Measurements from ENCODE around the gene AMOTL2.

AMOTL2 gene

DNA sequence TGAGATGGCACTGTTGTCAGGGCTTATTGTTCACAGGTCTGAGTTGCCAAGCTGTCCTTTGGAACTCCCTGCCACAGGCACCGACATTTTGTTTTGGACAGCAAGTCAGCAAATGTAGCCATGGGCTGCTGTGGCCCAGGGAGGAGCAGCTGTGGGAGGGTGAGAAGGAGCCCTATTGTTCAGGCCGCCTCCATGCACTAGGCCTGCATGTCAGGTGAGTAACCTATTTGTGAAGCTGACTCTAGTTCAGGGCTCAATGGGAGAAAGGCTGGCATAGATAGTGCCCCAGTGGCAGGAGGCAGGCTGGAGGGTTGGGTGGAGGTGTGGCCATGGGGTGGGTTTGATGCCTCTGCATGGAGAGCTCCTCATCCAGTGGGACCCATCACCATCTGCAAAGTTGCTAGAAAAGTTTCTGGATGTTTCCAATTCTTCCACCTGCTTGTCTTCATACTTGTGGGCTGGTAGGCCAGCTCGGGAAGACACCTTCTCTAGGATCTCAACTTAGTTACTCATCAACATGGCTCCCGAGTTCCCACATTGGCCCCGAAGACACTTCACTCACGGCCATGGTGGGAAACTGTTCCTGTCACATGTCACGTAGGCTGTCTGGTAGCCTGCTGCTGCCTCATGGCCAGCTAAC is 19.5 kb downstream of the AMOTL2 start:
- DNase-seq (ENCODE audit: low read depth), result no peak
- no peak overlapping the region for H3K4me3 ChIP-seq (ENCODE audit: control insufficient read depth, low read depth, low read length)
- TF ChIP-seq, protein P1, sequence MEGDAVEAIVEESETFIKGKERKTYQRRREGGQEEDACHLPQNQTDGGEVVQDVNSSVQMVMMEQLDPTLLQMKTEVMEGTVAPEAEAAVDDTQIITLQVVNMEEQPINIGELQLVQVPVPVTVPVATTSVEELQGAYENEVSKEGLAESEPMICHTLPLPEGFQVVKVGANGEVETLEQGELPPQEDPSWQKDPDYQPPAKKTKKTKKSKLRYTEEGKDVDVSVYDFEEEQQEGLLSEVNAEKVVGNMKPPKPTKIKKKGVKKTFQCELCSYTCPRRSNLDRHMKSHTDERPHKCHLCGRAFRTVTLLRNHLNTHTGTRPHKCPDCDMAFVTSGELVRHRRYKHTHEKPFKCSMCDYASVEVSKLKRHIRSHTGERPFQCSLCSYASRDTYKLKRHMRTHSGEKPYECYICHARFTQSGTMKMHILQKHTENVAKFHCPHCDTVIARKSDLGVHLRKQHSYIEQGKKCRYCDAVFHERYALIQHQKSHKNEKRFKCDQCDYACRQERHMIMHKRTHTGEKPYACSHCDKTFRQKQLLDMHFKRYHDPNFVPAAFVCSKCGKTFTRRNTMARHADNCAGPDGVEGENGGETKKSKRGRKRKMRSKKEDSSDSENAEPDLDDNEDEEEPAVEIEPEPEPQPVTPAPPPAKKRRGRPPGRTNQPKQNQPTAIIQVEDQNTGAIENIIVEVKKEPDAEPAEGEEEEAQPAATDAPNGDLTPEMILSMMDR (IDR thresholded peaks at IDR 0.05; ENCODE audit: control insufficient read depth, insufficient read depth, low read depth, low read length, missing control alignments), result no peak

DNA sequence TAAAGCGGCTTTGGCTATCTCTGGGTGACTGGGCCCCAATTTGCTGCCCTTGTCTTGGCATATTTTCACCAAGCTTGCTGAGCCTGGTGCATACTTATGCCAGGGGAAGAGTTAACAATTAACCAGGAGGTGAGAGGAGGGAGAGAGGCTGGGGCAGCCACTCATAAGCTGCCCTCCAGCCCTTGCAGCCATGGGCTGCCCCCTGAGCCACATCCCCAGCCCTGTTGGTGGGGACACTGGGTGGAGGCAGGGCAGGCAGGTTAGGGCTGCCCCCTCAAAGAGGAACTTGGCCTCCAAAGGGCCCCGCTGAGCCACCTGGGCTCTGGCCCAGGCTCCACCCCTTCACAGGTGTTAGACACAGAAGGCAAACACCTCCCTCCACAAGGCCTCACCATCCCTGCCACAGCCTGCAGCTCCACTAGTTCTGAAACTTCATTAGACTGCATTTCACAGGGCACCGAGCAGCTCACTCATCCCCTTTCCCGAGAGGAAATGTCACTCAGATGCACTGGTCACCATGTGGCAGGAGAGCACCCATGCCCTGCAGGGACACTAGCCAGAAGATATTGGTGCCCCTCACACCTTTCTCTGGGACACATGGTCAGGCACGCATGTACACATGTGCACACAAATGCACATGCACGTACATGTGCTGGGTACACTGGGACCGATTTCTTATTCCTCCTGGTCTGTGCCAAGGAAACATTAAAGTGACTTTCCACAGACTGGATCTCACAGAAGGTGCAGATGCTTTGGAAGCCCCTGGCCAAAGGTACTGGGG is 20.2 kb downstream of the AMOTL2 start:
- DNase-seq (ENCODE audit: low read depth), result no peak
- H3K4me3 ChIP-seq (ENCODE audit: control insufficient read depth, low read depth, low read length), result no peak overlapping the region
- TF ChIP-seq, protein P1 (IDR thresholded peaks at IDR 0.05; ENCODE audit: control insufficient read depth, insufficient read depth, low read depth, low read length, missing control alignments), result no peak

DNA sequence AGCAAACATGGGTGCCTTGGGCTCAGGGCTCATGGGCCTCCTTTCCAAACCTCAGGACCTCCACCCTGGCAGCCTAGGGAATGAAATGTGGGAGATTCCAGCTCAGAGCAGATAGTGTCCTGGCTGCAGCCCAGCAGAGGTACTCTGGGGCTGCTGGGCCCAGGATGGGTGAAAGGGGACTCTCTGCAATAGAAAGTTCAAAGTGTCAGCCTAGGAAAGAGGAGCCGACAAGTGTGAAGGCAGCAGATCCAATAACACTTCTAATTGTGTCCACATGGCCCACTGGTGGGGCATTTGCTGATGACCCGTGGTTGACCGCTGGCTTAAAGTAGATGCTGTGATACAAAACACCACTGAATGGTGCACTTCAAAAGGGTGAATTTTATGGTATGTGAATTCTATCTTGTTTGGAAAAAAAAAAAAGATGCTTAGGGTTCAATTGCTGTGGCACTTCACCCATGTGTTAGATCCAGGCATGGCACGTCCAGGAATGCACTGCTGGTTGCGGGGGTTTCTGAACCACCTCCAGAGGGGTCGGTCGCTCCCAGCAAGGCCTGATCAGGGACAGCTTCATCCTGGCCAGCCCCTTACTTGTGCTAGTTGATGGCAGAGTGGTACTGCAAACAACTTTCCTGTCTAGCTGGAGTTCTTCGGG is 20.9 kb downstream of the AMOTL2 start:
- TF ChIP-seq, protein P1 (IDR thresholded peaks at IDR 0.05; ENCODE audit: control insufficient read depth, insufficient read depth, low read depth, low read length, missing control alignments), result no peak
- no peak overlapping the region for H3K4me3 ChIP-seq (ENCODE audit: control insufficient read depth, low read depth, low read length)
- no peak for DNase-seq (ENCODE audit: low read depth)

DNA sequence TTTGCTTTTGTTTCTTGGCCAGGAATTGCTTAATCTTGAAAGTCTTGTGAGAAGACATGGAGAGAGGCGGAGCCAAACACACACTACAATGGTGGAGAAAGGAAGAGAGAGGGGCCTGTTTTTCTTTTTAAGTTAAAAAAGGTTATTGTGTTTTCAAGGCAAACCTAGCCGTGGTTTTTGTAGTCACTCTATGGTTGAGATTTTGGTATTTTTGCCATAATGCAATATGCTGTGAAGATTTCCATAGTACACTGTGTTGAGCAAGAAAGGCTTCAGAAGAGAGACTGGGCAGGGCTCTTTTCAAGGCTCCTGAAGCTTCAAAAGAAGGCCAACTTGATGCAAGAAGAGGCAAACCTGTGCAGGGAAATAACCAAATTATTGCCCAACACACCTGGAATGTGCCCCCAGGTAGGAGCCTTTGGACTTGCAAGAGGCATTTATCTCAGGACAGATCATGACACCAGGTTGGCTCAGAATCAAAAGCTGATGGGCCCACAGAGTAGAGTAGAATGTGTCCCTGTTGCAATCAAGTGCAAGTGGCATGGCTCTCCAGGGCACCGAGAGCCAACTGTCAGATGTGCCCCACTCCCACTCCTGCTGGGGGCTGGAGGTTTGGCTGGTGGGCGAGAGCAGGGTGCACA is 22.1 kb downstream of the AMOTL2 start:
- H3K4me3 ChIP-seq (ENCODE audit: control insufficient read depth, low read depth, low read length), result no peak overlapping the region
- TF ChIP-seq, protein P1 (IDR thresholded peaks at IDR 0.05; ENCODE audit: control insufficient read depth, insufficient read depth, low read depth, low read length, missing control alignments), result no peak
- no peak for DNase-seq (ENCODE audit: low read depth)

DNA sequence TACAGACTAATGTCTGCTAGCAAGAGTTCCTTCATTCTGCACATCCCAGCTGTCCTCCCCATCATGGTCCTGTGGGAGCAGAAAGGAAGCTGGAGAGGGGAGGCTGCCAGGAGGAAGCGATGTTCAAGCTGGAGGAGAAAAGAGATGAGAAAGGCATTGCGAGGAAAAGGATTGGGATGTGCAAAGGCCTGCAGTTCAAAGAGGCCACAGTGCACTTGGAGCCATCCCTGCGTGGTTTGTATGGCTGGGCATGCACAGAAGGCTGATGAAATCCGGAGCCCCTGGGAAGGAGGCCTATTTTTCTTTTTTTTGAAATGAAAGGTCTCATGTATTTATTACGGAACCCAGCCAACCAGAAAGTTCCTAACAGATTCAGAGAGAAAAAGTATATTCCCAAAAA is 22.8 kb downstream of the AMOTL2 start:
- no peak for DNase-seq (ENCODE audit: low read depth)
- H3K4me3 ChIP-seq (ENCODE audit: control insufficient read depth, low read depth, low read length), result no peak overlapping the region
- TF ChIP-seq, protein P1 (IDR thresholded peaks at IDR 0.05; ENCODE audit: control insufficient read depth, insufficient read depth, low read depth, low read length, missing control alignments), result no peak

DNA sequence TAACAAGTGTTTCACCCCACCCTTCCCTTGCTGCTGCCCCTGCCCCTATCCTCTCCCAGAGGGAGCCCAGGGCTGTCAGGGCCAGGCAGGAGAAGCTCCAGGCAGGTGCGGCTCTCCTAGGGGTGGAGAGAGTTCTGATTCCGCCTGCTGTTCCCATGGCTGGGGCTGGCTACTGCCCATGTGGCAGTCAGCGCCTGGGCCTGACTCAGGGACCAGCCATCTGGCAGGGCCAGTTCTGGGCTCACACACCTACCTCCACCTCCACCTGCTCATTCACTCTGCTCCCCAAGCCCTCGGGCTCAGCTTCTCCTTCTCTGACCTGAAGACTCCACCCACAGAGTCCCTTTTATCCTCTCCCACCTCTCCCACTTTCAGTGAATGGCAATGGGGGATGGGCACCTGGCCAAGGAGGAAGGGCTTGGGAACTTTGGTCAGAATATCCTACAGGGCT is 23.4 kb downstream of the AMOTL2 start:
- no peak overlapping the region for H3K4me3 ChIP-seq (ENCODE audit: control insufficient read depth, low read depth, low read length)
- DNase-seq (ENCODE audit: low read depth), result no peak
- TF ChIP-seq, protein P1 (IDR thresholded peaks at IDR 0.05; ENCODE audit: control insufficient read depth, insufficient read depth, low read depth, low read length, missing control alignments), result no peak
